NCI-H2171 (cell line): ENCODE measurements around the gene SPIN4.
A peak's percentile ranks its signal among the peaks of the same experiment; 100 is the strongest.
"Not testable (repeated sequence)": the region's sequence is repeated elsewhere in the genome, so short reads cannot be mapped to it uniquely, and the experiment has no call there.

Source experiments
- DNase-seq: peaks from one replicate; lab custom pipeline; 2025; lab: John Stamatoyannopoulos, UW

The SPIN4 gene

GRCh38 chrX:63350941-63351616, at the start of gene SPIN4:
Gene SPIN4, minus strand, starts transcription at chrX:63351332. Its CDS starts 513 bp downstream, at chrX:63350819.
- peak; percentile 84 for DNase-seq

GRCh38 chrX:63400340-63400739, 49.2 kb upstream of the SPIN4 start:
- no peak for DNase-seq

- no peak for DNase-seq
Observed at GRCh38 chrX:63394872-63395271, 43.7 kb upstream of the SPIN4 start.

- not testable (repeated sequence) for DNase-seq
Observed at GRCh38 chrX:63393094-63393493, 42.0 kb upstream of the SPIN4 start.

GRCh38 chrX:63387411-63387810, 36.3 kb upstream of the SPIN4 start:
- no peak for DNase-seq

GRCh38 chrX:63384263-63384662, 33.1 kb upstream of the SPIN4 start:
- DNase-seq = not testable (repeated sequence)

- DNase-seq = not testable (repeated sequence)
Observed at GRCh38 chrX:63373012-63373411, 21.9 kb upstream of the SPIN4 start.

- not testable (repeated sequence) for DNase-seq
Observed at GRCh38 chrX:63367699-63368098, 16.6 kb upstream of the SPIN4 start.

- DNase-seq = no peak
Observed at GRCh38 chrX:63363788-63364187, 12.7 kb upstream of the SPIN4 start.

- DNase-seq = no peak
Observed at GRCh38 chrX:63361494-63361893, 10.4 kb upstream of the SPIN4 start.

GRCh38 chrX:63354484-63354883, 3.4 kb upstream of the SPIN4 start:
- no peak for DNase-seq

- DNase-seq = peak; percentile 12
Observed at GRCh38 chrX:63350465-63350877, 661 bp downstream of the SPIN4 start.

- DNase-seq = no peak
Observed at GRCh38 chrX:63349307-63349706, 1.8 kb downstream of the SPIN4 start.

GRCh38 chrX:63330681-63331080, 20.5 kb downstream of the SPIN4 start:
- DNase-seq = no peak

- DNase-seq = no peak
Observed at GRCh38 chrX:63327788-63328187, 23.3 kb downstream of the SPIN4 start.

GRCh38 chrX:63299596-63299995, 51.5 kb downstream of the SPIN4 start:
- no peak for DNase-seq
